ENCODE data around the gene APOC3. TPM values are rescaled to one million over a fixed set of nuclear protein-coding genes. Genes with fewer than 3 reads are reported as not detected.

APOC3 gene
- total and polyA plus RNA-seq, 9 of the 15 experiments (the other 6 are each of a cell fraction or from before 2014, with no cell fraction given) = 1.1 TPM; not detected in 8

DNA sequence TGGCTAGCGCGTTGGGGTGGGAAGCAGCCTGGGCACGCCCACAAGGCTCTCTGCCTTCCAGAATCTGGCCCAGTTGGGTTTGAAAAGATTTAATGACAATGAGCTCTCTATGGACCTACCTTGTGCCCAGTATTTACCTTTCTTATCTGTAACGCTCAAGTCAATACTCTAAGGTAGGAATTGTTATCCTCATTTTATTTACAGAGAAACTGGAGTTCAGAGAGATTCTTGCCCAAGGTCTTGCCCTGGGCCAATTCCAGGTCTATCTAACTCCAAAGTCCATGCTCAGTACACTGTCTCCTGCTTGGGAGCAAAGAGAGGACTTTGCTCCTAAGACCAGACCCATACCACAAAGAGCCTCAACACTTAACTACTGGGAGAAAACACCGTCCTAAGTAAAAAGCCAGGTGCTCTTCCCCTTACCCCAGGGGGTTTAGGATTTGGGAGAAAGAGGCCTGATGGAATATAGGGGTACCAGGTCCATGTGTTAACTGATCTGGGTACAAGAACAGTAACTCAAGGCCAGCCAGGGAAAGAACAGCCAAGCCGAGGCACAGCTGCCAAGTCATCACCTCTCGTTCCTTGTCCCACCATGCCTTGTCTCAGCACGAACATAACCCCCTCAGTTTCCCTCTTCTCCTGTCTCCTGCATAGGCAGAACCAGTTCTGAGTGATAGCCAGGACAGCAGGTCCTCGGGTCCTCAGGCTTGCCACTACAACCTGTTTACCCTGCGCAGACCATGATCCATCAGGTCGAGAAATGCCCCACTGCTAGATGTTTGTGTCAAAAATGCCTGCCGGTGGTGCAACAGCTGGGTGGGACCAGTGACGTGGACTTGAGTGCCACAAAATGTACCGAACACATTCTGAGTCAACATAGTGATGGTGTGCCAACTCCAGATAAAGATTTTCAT, 21.2 kb upstream of the APOC3 start:
- no peaks in the 10 kb centered on the region for H3K9me3 ChIP-seq (replicated peaks; ENCODE audit: control insufficient read depth, insufficient read depth, low read depth, low read length)
- no peak overlapping the region for H3K4me3 ChIP-seq
- no peaks in the 10 kb centered on the region; the same call in 1 of the 2 replicates for H4K20me1 ChIP-seq (replicated peaks; ENCODE audit: control insufficient read depth, insufficient read depth, low read length)
- no peak overlapping the region for H2AFZ ChIP-seq (ENCODE audit: low read depth, low read length)
- peaks cover 0 to under 1% of the 10 kb centered on the region in 2 experiments; a peak in 2 of 5 replicates for H3K4me1 ChIP-seq (replicated peaks in 1 of 2; ENCODE audit: control insufficient read depth in 2 of 2, insufficient read depth in 2 of 2, low read length in 2 of 2)
- H3K79me2 ChIP-seq (ENCODE audit: control insufficient read depth, insufficient read depth, low read length) = no peaks in the 10 kb centered on the region
- H3K9me1 ChIP-seq (ENCODE audit: control insufficient read depth, insufficient read depth, low read length) = no peaks in the 10 kb centered on the region
- intact Hi-C loops (cut with micrococcal nuclease) (no loop called here), in situ Hi-C loops (cut with MboI) (no loop called here)
- H3K27ac ChIP-seq (ENCODE audit: extremely low read depth, low read depth, low read length) = no peak overlapping the region
- peaks cover 4 to 14% of the 10 kb centered on the region in 2 experiments; a peak in 4 of 5 replicates for H3K27me3 ChIP-seq (ENCODE audit: control insufficient read depth in 2 of 2, insufficient read depth in 2 of 2, low read length in 2 of 2)
- POLR2A ChIA-PET = no interaction called here
- no peak for DNase-seq (ENCODE audit: extremely low read depth in 1 of 4, low spot score in 3 of 4)
- H3K36me3 ChIP-seq (ENCODE audit: control insufficient read depth, insufficient read depth, low read length) = no peaks in the 10 kb centered on the region
- ATAC-seq = no peak; the same call in 2 of the 3 replicates
- no peak for TF ChIP-seq FOS (IDR thresholded peaks at IDR 0.05; ENCODE audit: extremely low read depth, insufficient read length)
- TF ChIP-seq BCL6 (CRISPR knock-in tag; IDR thresholded peaks at IDR 0.05) = no peak
- no peak for TF ChIP-seq SMAD3 (CRISPR knock-in tag; conservative IDR thresholded peaks at IDR 0.05)
- no peak for TF ChIP-seq ZNF354B (CRISPR knock-in tag; IDR thresholded peaks at IDR 0.05)
- TF ChIP-seq PML (IDR thresholded peaks at IDR 0.05; ENCODE audit: low read length) = no peak
- TF ChIP-seq, protein P1, sequence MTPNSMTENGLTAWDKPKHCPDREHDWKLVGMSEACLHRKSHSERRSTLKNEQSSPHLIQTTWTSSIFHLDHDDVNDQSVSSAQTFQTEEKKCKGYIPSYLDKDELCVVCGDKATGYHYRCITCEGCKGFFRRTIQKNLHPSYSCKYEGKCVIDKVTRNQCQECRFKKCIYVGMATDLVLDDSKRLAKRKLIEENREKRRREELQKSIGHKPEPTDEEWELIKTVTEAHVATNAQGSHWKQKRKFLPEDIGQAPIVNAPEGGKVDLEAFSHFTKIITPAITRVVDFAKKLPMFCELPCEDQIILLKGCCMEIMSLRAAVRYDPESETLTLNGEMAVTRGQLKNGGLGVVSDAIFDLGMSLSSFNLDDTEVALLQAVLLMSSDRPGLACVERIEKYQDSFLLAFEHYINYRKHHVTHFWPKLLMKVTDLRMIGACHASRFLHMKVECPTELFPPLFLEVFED (CRISPR knock-in tag; conservative IDR thresholded peaks at IDR 0.05) = no peak
- TF ChIP-seq ZNF124 (CRISPR knock-in tag; IDR thresholded peaks at IDR 0.05) = no peak
- no peak for TF ChIP-seq ZFP36 (IDR thresholded peaks at IDR 0.05; ENCODE audit: low read depth, low read length, partially characterized antibody)
- no peak for TF ChIP-seq SMARCC2 (IDR thresholded peaks at IDR 0.05; ENCODE audit: low read depth)
- TF ChIP-seq ZBTB8A (IDR thresholded peaks at IDR 0.05; ENCODE audit: partially characterized antibody) = no peak
- TF ChIP-seq, protein P2, sequence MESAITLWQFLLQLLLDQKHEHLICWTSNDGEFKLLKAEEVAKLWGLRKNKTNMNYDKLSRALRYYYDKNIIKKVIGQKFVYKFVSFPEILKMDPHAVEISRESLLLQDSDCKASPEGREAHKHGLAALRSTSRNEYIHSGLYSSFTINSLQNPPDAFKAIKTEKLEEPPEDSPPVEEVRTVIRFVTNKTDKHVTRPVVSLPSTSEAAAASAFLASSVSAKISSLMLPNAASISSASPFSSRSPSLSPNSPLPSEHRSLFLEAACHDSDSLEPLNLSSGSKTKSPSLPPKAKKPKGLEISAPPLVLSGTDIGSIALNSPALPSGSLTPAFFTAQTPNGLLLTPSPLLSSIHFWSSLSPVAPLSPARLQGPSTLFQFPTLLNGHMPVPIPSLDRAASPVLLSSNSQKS (CRISPR knock-in tag; IDR thresholded peaks at IDR 0.05) = no peak
- TF ChIP-seq ZNF277 (CRISPR knock-in tag; IDR thresholded peaks at IDR 0.05; ENCODE audit: borderline replicate concordance) = no peak
- no peak for TF ChIP-seq SETDB1 (IDR thresholded peaks at IDR 0.05; ENCODE audit: low read length)
- TF ChIP-seq ETV5 (CRISPR knock-in tag; IDR thresholded peaks at IDR 0.05; ENCODE audit: low read depth) = no peak
- TF ChIP-seq TCF15 (CRISPR knock-in tag; IDR thresholded peaks at IDR 0.05) = no peak
- WGBS (ENCODE audit: insufficient coverage, low coverage, missing lambda C conversion rate) = 5% methylated on average over 14 of the region's 14 CpGs
- CTCF ChIA-PET (ENCODE audit: low intra/inter-chr PET ratio) = no interaction called here
- no TSS peak for BruUV-seq (replicated peaks)
- no peak for FAIRE-seq
- H3K4me2 ChIP-seq (ENCODE audit: insufficient read depth, low read length) = no peak overlapping the region; the same call in 1 of the 2 replicates
- no peak overlapping the region for H3K9ac ChIP-seq (ENCODE audit: insufficient read depth in 1 of 2, low read depth in 2 of 2, low read length in 2 of 2)

Data from K562 (cell line).